IMR-90 (cell line): ENCODE measurements around the gene SLC6A13. TPM values are rescaled to one million over a fixed set of nuclear protein-coding genes. Genes with fewer than 3 reads are reported as not detected.

Experiments
- ATAC-seq: fragments of 200-7000 bp; cut with Tn5 transposase; 2 replicates; pipeline ENCODE4 v1.9.1; 2020; ENCODE audit warnings: low read depth, mild to moderate bottlenecking, moderate library complexity
- BruUV-seq: library from RNA; stranded (reverse); fragments of 400-500 nt; replicated peaks from 2 replicates; lab custom pipeline; 2021; lab: Mats Ljungman, UMichigan
- CTCF ChIA-PET: fragments of 300-600 bp; formaldehyde crosslinking; extraction: SDS; loops from one replicate; lab custom pipeline; 2021; ENCODE audit warnings: antibody characterized with exemption; lab: Yijun Ruan, JAX
- POLR2A ChIA-PET: fragments of 300-600 bp; sonication (Branson Sonifier 250); formaldehyde crosslinking; loops from one replicate; lab custom pipeline; 2022; ENCODE audit warnings: antibody characterized with exemption; ENCODE audit not compliant: unreplicated experiment; lab: Charles Lee
- DNase-seq: peaks from one replicate; pipeline ENCODE4 v3.0.0; 2013
- H2AFZ ChIP-seq: replicated peaks from 2 replicates; pipeline ENCODE3; 2013; ENCODE audit warnings: low read length, mild to moderate bottlenecking; ENCODE audit not compliant: poor library complexity
- H2AK5ac ChIP-seq: 2 replicates; pipeline ENCODE4 v1.6.1; 2013; ENCODE audit warnings: low read depth, low read length, inconsistent platforms
- H2AK9ac ChIP-seq: replicated peaks from 2 replicates; pipeline ENCODE3; 2013; ENCODE audit warnings: mild to moderate bottlenecking, low read depth, low read length, moderate library complexity; ENCODE audit not compliant: poor library complexity
- H2BK120ac ChIP-seq: 2 replicates; pipeline ENCODE4 v1.6.1; 2013; ENCODE audit warnings: low read depth, low read length, inconsistent platforms
- H2BK15ac ChIP-seq: 3 replicates; pipeline ENCODE4 v1.6.1; 2013; ENCODE audit warnings: low read depth, low read length, inconsistent platforms
- H2BK20ac ChIP-seq: 2 replicates; pipeline ENCODE4 v1.6.1; 2013; ENCODE audit warnings: low read depth, mild to moderate bottlenecking, inconsistent platforms, low read length, moderate library complexity
- H2BK5ac ChIP-seq: 2 replicates; pipeline ENCODE4 v1.6.1; 2013; ENCODE audit warnings: mild to moderate bottlenecking, low read depth, low read length, inconsistent platforms; ENCODE audit not compliant: poor library complexity, severe bottlenecking
- H3K14ac ChIP-seq: replicated peaks from 2 replicates; pipeline ENCODE4 v1.6.1; 2013; ENCODE audit warnings: low read depth, low read length, inconsistent platforms
- H3K18ac ChIP-seq: 2 replicates; pipeline ENCODE4 v1.6.1; 2013; ENCODE audit warnings: low read depth, low read length, control low read depth
- H3K23ac ChIP-seq: 2 replicates; pipeline ENCODE4 v1.6.1; 2013; ENCODE audit warnings: low read depth, low read length, inconsistent platforms
- H3K27ac ChIP-seq: 2 replicates; pipeline ENCODE4 v1.5.1; 2013; ENCODE audit warnings: mild to moderate bottlenecking, control low read depth, low read length; ENCODE audit not compliant: insufficient read depth
- H3K27me3 ChIP-seq: 2 replicates; pipeline ENCODE4 v1.6.1; 2013; ENCODE audit warnings: low read length; ENCODE audit not compliant: control insufficient read depth, insufficient read depth
- H3K36me3 ChIP-seq: 2 replicates; pipeline ENCODE4 v1.6.1; 2013; ENCODE audit warnings: low read length, mixed read lengths; ENCODE audit not compliant: control insufficient read depth, insufficient read depth
- H3K4ac ChIP-seq: 2 replicates; pipeline ENCODE4 v1.6.1; 2013; ENCODE audit warnings: low read depth, low read length, inconsistent platforms
- H3K4me1 ChIP-seq: 2 replicates; pipeline ENCODE4 v1.6.1; 2013; ENCODE audit warnings: low read length, mixed read lengths; ENCODE audit not compliant: control insufficient read depth, insufficient read depth
- H3K4me2 ChIP-seq: 2 replicates; pipeline ENCODE4 v1.6.1; 2013; ENCODE audit warnings: low read depth, mild to moderate bottlenecking, control low read depth, low read length, moderate library complexity
- H3K4me3 ChIP-seq: 2 replicates; pipeline ENCODE4 v1.5.1; 2013; ENCODE audit warnings: low read depth, mild to moderate bottlenecking, control low read depth, low read length, moderate library complexity; ENCODE audit not compliant: insufficient read depth
- H3K56ac ChIP-seq: 2 replicates; pipeline ENCODE4 v1.6.1; 2013; ENCODE audit warnings: low read length, inconsistent platforms; ENCODE audit not compliant: insufficient read depth; ENCODE audit errors: extremely low read depth
- H3K79me1 ChIP-seq, 2 experiments: 2 replicates each; pipeline ENCODE4 v1.6.1; 2013; ENCODE audit warnings: low read length in 2 of 2, inconsistent platforms in 1 of 2, low read depth in 1 of 2
- H3K9ac ChIP-seq: 2 replicates; pipeline ENCODE4 v1.6.1; 2013; ENCODE audit warnings: low read depth, low read length, control low read depth
- H3K9me1 ChIP-seq: 2 replicates; pipeline ENCODE4 v1.6.1; 2013; ENCODE audit warnings: low read length, inconsistent platforms; ENCODE audit not compliant: insufficient read depth
- H3K9me3 ChIP-seq: 2 replicates; pipeline ENCODE4 v1.6.1; 2013; ENCODE audit warnings: low read length; ENCODE audit not compliant: control insufficient read depth, insufficient read depth
- H4K20me1 ChIP-seq: 2 replicates; pipeline ENCODE4 v1.6.1; 2013; ENCODE audit warnings: low read length, inconsistent platforms; ENCODE audit not compliant: insufficient read depth
- H4K5ac ChIP-seq: 2 replicates; pipeline ENCODE4 v1.6.1; 2013; ENCODE audit warnings: mild to moderate bottlenecking, low read depth, low read length, control low read depth
- H4K8ac ChIP-seq, 2 experiments: 2 replicates each; pipeline ENCODE4 v1.6.1; 2013; ENCODE audit warnings: low read depth in 2 of 2, low read length in 2 of 2, control low read depth in 1 of 2, inconsistent platforms in 1 of 2
- H4K91ac ChIP-seq: 2 replicates; pipeline ENCODE4 v1.6.1; 2013; ENCODE audit warnings: low read depth, low read length, inconsistent platforms; ENCODE audit not compliant: insufficient read depth
- BHLHE40 ChIP-seq: fragments of 150-350 bp; IDR thresholded peaks from 2 replicates; pipeline ENCODE4 v1.6.1; 2016; ENCODE audit warnings: mild to moderate bottlenecking, low read depth, low read length
- FOS ChIP-seq: fragments of 150-350 bp; IDR thresholded peaks from 2 replicates; pipeline ENCODE4 v1.6.1; 2016; ENCODE audit warnings: low read depth, low read length
- MAZ ChIP-seq: IDR thresholded peaks from 2 replicates; pipeline ENCODE4 v1.6.1; 2012; ENCODE audit warnings: low read depth, mild to moderate bottlenecking, low read length, improper control_type of control experiment, moderate library complexity, borderline replicate concordance
- MXI1 ChIP-seq: IDR thresholded peaks from 2 replicates; pipeline ENCODE4 v1.6.1; 2012; ENCODE audit warnings: low read depth, mild to moderate bottlenecking, low read length, moderate library complexity, borderline replicate concordance
- NFE2L2 ChIP-seq: fragments of 150-350 bp; IDR thresholded peaks from 2 replicates; pipeline ENCODE4 v1.6.1; 2016; ENCODE audit warnings: low read depth, mild to moderate bottlenecking, low read length
- USF2 ChIP-seq: fragments of 150-350 bp; IDR thresholded peaks from 2 replicates; pipeline ENCODE4 v1.6.1; 2017; ENCODE audit warnings: mild to moderate bottlenecking, antibody characterized with exemption, low read length, low read depth
- WGBS, 2 experiments: methylation state at CpG; one replicate each; pipeline versions ENCODE4 v1.1.5 to v1.1.7; 2013; ENCODE audit warnings: missing lambda C conversion rate in 2 of 2; ENCODE audit not compliant: insufficient read length in 1 of 2; ENCODE audit errors: extremely low coverage in 2 of 2; 5-methylcytosine and 5-hydroxymethylcytosine counted together
- dilution Hi-C: fragments of 300-500 bp; cut with HindIII; formaldehyde crosslinking; loops from one replicate; pipeline ENCODE4 v1.14.3; 2018; ENCODE audit warnings: low sequenced_read_pairs; ENCODE audit not compliant: unreplicated experiment
- in situ Hi-C: fragments of 300-500 bp; cut with MboI; formaldehyde crosslinking; loops from 3 replicates; pipeline ENCODE4 v1.14.3; 2019; ENCODE audit warnings: low sequenced_read_pairs, inconsistent platforms, mixed read lengths
- intact Hi-C: fragments of 100-400 bp; cut with micrococcal nuclease; formaldehyde crosslinking; loops from 2 replicates; pipeline ENCODE4 v1.10.0; 2022
- polyA plus RNA-seq, 3 experiments: library from polyadenylated mRNA; depleted of rRNA; stranded (reverse); fragments of >200 nt; gene quantifications; 2 replicates each; pipeline ENCODE4 v1.2.3, GENCODE V29; 2012; ENCODE audit warnings: low replicate concordance in 1 of 3
- total RNA-seq: library from RNA; depleted of rRNA; stranded (reverse); fragments of >200 nt; gene quantifications from 2 replicates; pipeline ENCODE4 v1.2.3, GENCODE V29; 2012

The SLC6A13 gene
- total and polyA plus RNA-seq, 2 of the 4 experiments (the other 2 are of a cell fraction): under 0.01 to 0.10 TPM

- peak overlapping the region; percentile 26; the same call in 1 of the 2 replicates for H3K18ac ChIP-seq
- H4K5ac ChIP-seq: peak overlapping the region; percentile 68; the same call in 1 of the 2 replicates
- peak overlapping the region; percentile 90 for H2AK9ac ChIP-seq
- peak overlapping the region; percentile 92 for H2BK20ac ChIP-seq
- peaks cover 0 to 7% of the 10 kb centered on the region in 2 experiments; a peak in 1 of 4 replicates for H3K79me1 ChIP-seq
- H3K27me3 ChIP-seq: no peaks in the 10 kb centered on the region
- 0 out of 2 replicates have a peak overlapping the region, but pooled peaks have one; percentile 1 for H3K9ac ChIP-seq
- CTCF ChIA-PET: no interaction called here
- H4K91ac ChIP-seq: peak overlapping the region; percentile 86
- no peaks in the 10 kb centered on the region for H3K36me3 ChIP-seq
- dilution Hi-C loops (no loop called here), in situ Hi-C loops (no loop called here), intact Hi-C loops (no loop called here)
- no peaks in the 10 kb centered on the region for H3K9me3 ChIP-seq
- BruUV-seq: no TSS peak
- peak overlapping the region; percentile 48; the same call in 1 of the 2 replicates for H3K23ac ChIP-seq
- H3K4me2 ChIP-seq: peak overlapping the region; percentile 52
- no peak overlapping the region for H3K4me3 ChIP-seq
- ATAC-seq (peak; percentile 98), DNase-seq (peak; percentile 93)
- no peak overlapping the region for H3K56ac ChIP-seq
- H2BK15ac ChIP-seq: peak overlapping the region; percentile 64; the same call in 2 of the 3 replicates
- peak overlapping the region in 1 of 2 experiments; percentile 92; a peak in 2 of 4 replicates for H4K8ac ChIP-seq
- H2BK120ac ChIP-seq: peak overlapping the region; percentile 59
- POLR2A ChIA-PET: no interaction called here
- H3K27ac ChIP-seq: peak overlapping the region; percentile 5; the same call in 1 of the 2 replicates
- H3K14ac ChIP-seq: peak overlapping the region; percentile 94
- TF ChIP-seq USF2 (no peak), NFE2L2 (peak; percentile 24; the same call in 1 of the 2 replicates), MXI1 (no peak), MAZ (peak; percentile 82), FOS (peak; percentile 89), BHLHE40 (0 out of 2 replicates have a peak, but pooled peaks have one; percentile 5)
- peak overlapping the region; percentile 89 for H2BK5ac ChIP-seq
- H4K20me1 ChIP-seq: no peaks in the 10 kb centered on the region
- no CpG with 5 or more reads among the region's 10 CpGs for WGBS, 2 experiments
- H2AK5ac ChIP-seq: peak overlapping the region; percentile 8
- H3K4me1 ChIP-seq: peaks cover 16% of the 10 kb centered on the region
- H3K4ac ChIP-seq: peak overlapping the region; percentile 92
- peaks cover 21% of the 10 kb centered on the region for H3K9me1 ChIP-seq
- H2AFZ ChIP-seq: peak overlapping the region; percentile 94
Measured at GRCh38 chr12:182381-182892, 80.2 kb downstream of the SLC6A13 start.
